NCI-H345 treated with DMSO at 0.1 percent for 48 hours (cell line): ENCODE data around the gene GZMM.

Experiments
- DNase-seq: peaks from one replicate; lab custom pipeline; 2025; ENCODE audit not compliant: unreplicated experiment; lab: John Stamatoyannopoulos, UW

Gene GZMM

DNA sequence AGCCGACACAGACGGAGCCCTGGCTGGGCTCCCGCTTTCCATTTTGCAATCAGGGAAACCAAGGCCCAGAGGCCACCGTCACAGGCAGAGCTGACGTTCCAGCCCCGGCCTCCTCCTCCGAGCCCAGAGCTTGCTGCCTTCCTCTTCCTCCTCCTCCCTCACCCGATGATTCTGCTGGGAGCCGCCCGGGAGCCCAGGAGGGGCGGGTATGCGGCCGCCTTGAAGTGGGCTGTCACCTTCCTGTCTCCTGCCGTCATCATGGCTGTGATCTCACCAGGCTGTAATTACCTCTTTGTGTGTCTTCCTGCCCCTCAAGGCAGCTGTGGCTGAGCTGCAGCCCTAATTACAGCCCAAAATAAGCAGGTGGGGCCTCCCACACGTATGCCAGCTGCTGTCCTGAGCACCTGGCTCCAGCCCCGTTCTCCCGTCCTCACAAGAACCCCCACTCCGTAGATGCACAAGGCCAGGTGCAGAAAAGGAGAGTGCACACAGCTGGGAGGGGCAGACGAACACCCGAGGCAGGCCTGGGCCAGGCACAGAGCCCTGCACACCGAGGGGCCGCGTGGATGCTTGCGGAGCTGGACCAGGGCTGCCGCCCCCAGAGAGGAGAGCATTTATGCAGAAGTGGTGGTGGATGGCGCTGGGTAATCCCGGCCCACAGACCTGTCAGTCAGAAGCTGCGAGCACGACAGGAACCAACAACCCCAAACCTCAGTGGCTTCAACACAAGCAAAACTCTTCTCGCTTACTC, 32.6 kb upstream of the GZMM start:
- peak; percentile 95 for DNase-seq

DNA sequence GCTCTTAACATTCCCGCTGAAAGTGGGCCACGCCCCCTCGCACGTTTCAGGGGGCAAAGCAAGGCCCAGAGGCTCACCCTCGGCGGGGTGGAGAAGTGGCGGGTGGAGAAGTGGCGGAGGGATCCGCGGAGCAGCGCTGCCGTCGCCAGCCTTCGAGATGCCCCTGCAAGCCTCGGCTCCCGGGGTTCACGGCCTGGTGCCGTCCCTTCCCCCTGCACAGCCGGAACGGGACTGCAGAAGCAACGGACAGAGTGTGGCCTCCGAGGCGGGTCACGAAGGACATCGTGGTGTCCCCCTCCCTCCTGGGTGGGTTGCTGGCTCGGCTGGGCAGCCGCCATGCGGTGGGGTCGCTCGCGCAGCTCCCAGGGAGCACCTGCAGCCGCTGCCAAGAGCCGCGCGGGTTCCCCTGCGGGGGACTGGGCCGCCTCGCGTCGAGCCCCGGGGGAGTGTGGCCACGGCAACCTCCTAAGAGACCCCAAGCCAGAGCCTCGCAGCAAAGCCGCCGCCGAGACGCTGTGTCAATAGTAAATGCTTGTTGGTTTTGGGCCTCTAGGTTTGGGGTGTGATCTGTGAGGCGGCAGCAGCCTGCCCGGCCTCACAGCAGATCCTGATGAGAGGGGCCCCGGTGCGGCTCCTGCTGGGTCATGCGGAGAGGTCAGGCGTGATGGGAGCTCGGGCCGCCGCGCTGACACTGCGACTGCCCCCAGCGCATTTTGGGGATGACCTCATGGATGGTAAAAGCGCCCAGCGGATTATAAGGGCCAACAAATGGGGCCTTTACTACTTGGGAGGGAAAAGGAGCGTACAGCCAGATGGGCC, 31.1 kb upstream of the GZMM start:
- peak; percentile 46 for DNase-seq

DNA sequence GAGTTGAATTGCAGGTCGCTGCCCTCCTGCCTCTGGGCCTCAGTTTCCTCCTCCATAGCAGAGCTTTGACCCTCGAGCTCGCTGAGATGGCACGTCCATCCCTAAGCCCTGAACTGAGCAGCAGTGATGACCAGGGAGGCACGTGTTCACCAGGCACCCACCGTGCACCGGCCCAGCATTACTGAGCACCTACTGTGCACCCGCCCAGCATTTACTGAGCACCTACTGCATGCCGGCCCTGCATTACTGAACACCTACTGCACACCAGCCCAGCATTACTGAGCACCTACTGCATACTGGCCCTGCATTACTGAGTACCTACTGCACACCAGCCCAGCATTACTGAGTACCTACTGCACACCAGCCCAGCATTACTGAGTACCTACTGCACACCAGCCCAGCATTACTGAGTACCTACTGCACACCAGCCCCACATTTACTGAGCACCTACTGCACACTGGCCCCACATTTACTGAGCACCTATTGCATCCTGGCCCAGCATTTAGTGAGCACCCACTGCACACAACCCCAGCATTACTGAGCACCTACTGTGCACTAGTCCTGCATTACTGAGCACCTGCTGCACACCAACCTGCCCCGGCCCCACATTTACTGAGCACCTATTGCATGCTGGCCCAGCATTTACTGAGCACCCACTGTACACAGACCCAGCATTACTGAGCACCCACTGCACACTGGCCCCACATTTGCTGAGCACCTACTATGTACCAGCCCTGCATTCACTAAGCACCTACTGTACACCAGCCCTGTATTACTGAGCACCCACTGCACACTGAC, 30.3 kb upstream of the GZMM start:
- no peak for DNase-seq

DNA sequence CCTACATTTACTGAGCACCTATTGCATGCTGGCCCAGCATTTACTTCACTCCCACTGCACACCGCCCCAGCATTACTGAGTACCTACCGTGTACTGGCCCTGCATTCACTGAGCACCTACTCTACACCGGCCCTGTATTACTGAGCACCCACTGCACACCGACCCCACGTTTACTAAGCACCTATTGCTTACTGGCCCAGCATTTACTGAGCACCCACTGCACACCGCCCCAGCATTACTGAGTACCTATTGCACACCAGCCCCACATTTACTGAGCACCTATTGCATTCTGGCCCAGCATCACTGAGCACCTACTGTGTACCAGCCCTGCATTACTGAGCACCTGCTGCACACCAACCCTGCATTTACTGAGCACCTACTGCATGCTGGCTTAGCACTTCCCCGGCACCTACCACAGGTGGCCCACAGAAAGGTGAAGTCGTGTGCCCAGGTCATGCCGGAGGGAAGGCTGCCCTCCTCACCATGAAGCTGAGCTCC, 29.6 kb upstream of the GZMM start:
- no peak for DNase-seq

- no peak for DNase-seq
Observed at GRCh38 chr19:517721-518597, 25.9 kb upstream of the GZMM start.

- DNase-seq: no peak
Observed at GRCh38 chr19:518598-519231, 25.1 kb upstream of the GZMM start.

- DNase-seq: no peak
Observed at GRCh38 chr19:519449-519865, 24.4 kb upstream of the GZMM start.

GRCh38 chr19:522726-523125, 21.1 kb upstream of the GZMM start:
- no peak for DNase-seq

DNA sequence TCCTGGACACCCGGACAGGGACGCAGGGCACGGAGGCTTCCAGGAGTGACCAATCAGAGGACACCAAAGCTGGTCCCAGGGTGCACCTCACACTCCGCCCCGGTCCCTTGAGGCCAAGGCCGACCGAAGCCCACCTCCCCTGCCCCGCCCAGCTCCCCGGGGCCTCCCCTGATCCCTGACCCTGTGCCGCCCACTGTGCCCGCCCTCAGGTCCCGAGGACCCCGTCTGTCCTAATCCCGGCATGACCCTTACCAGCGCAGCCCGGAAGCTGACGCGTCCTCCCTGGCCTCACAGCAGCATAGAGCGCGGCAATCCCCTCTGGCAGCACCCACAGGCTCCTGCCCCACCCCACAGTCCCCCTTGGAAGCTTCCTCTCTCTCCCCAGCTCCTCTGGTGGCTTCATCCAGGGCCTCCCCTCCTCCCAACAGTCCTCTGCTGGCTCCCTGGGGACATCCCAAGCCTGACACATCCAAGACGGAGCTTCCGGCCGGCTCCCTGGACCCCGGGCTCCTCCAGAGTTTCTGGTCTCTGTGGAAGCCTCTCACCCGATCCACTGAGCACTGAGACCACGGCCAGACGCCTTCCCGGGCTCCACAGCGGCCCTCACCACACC, 19.7 kb upstream of the GZMM start:
- peak; percentile 43 for DNase-seq

DNA sequence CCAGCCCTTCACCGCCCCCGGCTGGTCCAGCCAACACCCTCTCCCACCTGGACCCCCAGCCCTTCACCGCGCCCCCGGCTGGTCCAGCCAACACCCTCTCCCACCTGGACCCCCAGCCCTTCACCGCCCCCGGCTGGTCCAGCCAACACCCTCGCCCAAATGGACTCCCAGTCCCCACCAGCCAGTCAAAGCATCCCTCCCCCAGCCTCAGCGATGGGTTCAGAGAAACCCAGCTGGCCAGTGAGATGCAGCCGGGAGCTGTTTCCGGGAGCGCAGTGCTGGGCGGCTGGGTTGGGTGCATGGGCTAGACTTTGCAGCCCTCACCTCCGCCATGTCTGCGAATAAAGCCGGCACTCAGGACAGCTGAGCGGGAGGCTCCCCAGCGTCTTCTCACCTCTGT, 18.8 kb upstream of the GZMM start:
- DNase-seq: no peak

DNA sequence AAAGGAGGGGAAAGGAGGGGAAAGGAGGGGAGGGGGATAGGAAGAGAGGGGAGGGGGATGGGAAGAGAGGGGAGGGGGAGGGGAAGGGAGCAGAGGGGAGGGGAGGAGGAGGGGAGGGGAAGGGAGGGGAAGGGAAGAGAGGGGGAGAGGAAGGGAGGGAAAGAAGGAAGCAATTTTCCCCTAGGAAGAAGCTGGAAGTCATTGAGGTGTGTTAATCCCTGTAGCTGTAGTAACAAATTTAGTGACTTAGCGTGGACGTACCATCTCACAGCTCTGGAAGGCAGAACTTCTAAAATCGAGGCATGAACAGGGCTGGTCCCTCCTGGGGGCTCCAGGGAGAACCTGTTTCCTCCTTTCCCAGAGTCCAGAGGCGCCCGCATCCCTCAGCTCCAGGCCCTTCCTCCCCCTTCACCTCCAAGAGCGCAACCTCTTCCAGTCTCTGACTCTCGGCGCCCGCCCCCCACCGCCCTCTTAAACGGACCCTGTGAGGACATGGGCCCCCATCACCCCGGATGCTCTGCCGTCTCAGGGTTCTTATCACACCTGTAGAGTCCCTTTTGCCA, 17.9 kb upstream of the GZMM start:
- no peak for DNase-seq

DNA sequence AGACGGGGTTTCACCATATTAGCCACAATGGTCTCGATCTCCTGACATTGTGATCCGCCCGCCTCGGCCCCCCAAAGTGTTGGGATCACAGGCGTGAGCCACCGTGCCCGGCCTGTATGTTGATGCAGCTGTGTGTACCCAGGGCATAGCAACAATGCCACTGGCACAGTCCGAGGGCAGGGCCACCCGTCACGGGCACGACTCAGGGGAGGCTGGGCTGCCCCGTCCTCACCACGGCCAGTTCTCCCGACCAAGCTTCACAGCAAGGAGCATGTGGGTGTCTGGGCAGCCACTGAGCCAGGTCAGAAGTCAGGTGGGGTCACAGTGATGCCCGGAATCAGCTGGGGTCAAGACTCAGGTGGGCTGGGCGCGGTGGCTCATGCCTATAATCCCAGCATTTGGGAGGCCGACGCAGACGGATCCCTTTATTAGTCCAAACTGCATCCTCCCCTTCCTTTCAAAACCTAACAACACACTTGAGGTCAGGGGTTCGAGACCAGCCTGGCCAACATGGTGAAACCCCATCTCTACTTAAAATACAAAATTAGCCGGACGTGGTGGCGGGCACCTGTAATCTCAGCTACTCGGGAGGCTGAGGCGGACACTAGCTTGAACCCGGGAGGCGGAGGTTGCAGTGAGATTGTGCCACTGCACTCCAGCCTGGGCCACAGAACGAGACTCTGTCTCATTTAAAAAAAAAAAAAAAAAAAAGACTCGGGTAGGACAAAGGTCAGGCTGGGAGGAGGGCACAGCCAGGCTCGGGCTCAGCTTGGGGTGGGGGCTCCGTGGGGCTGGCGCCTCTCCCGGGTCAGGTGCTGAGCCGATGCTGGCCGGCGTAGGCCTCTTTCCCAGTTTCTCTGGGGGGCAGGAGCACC, 13.5 kb upstream of the GZMM start:
- no peak for DNase-seq

GRCh38 chr19:531009-531752, 12.7 kb upstream of the GZMM start:
- peak; percentile 69 for DNase-seq

GRCh38 chr19:531753-532560, 11.9 kb upstream of the GZMM start, which contains the start of gene CDC34:
CDC34 (plus strand) TSS chr19:531760; CDS start chr19:531932, 172 bp downstream.
- DNase-seq: no peak

- DNase-seq: no peak
Observed at GRCh38 chr19:532561-533363, 11.1 kb upstream of the GZMM start.
